RWPE1 (cell line): ENCODE measurements around the gene CCNDBP1.

Experiments used
- CTCF ChIA-PET: fragments of 350-600 bp; sonication (Branson Sonifier 250); formaldehyde crosslinking; extraction: SDS; loops from one replicate; lab custom pipeline; 2021; lab: Yijun Ruan, JAX
- POLR2A ChIA-PET: fragments of 400-600 bp; formaldehyde crosslinking; extraction: SDS; loops from one replicate; lab custom pipeline; 2020; ENCODE audit warnings: antibody characterized with exemption; ENCODE audit not compliant: low non-redundant PET; lab: Yijun Ruan, JAX
- DNase-seq: peaks from one replicate; pipeline ENCODE4 v3.0.0; 2012; ENCODE audit warnings: low spot score
- H3K27ac ChIP-seq: fragments of 450-650 bp; 2 replicates; pipeline ENCODE4 v1.5.1; 2017
- TF ChIP-seq, protein P1 (sequence below): fragments of 450-650 bp; conservative IDR thresholded peaks from 2 replicates; pipeline ENCODE4 v1.5.1; 2017; ENCODE audit warnings: low read depth, mild to moderate bottlenecking

CCNDBP1 gene

DNA sequence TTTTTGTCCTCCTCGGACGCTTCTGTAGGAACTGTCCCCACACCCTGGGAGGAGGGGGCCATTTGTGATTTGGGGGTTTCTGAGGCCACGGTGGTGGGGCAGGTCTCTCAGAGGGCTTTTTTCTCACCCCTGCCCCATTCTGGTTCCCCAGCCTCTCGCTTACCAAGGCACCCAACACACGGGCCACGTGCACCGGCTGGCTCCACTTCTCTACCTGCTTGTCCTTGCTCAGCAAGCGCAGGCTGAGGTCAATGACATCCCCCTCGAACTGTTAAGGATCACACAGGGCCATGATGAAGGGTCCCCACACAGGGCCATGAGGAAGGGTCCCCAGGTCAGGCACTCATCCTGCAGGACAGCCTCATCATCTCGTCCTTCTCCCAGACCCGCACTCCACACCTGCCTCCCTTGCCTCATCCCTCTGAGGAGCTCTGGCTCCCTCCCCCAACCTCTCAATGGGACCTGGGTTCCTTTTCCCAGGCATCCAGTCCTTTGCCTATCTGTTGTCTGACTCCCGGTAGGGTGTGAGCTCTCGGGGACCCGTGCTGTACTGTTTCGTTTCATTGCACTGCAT is 25.1 kb downstream of the CCNDBP1 start:
- no peak for DNase-seq
- TF ChIP-seq, protein P1, sequence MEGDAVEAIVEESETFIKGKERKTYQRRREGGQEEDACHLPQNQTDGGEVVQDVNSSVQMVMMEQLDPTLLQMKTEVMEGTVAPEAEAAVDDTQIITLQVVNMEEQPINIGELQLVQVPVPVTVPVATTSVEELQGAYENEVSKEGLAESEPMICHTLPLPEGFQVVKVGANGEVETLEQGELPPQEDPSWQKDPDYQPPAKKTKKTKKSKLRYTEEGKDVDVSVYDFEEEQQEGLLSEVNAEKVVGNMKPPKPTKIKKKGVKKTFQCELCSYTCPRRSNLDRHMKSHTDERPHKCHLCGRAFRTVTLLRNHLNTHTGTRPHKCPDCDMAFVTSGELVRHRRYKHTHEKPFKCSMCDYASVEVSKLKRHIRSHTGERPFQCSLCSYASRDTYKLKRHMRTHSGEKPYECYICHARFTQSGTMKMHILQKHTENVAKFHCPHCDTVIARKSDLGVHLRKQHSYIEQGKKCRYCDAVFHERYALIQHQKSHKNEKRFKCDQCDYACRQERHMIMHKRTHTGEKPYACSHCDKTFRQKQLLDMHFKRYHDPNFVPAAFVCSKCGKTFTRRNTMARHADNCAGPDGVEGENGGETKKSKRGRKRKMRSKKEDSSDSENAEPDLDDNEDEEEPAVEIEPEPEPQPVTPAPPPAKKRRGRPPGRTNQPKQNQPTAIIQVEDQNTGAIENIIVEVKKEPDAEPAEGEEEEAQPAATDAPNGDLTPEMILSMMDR, result no peak
- H3K27ac ChIP-seq, result no peak overlapping the region
- ChIA-PET CTCF (interaction anchor here (0.8 kb wide), 1 partner anchor 15 kb away, joined by 3 read pairs; no protein-coding TSS in a partner anchor), POLR2A (no interaction called here)

- ChIA-PET POLR2A (no interaction called here), CTCF (interaction anchor here (0.8 kb wide), 1 partner anchor 15 kb away, joined by 3 read pairs; no protein-coding TSS in a partner anchor)
- H3K27ac ChIP-seq, result no peak overlapping the region
- DNase-seq, result no peak
- TF ChIP-seq, protein P1, result no peak
These were observed 25.6 kb downstream of the CCNDBP1 start for GRCh38 chr15:43210807-43211206.

DNA sequence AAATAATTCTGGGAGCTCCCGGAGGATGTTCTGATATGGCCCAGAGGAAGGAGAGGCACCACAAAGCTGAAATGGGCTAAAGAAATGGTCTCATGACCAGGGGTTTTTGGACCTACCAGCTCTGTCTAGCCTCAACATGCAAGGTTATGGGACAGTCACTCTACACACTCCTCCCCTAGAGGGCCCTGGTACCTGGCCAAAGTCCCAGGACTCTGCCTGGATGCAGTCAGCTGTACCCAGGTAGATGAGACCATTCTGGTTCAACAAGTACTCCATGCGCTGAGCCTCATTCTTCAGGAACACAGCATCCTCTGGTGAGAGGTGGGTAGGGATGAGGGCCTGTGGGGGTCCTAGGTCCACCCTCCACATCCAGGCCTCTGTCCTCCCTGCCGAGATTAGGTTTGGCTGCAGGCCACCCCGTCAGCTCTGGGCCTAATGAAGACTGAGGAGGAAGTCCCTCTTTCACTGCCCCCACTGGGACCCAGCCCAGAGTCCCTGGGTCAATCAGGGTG is 26.1 kb downstream of the CCNDBP1 start:
- ChIA-PET POLR2A (no interaction called here), CTCF (interaction anchor here (0.8 to 1.0 kb wide), 2 partner anchors 14 to 74 kb away, joined by 3 read pairs; no protein-coding TSS in a partner anchor)
- DNase-seq, result no peak
- TF ChIP-seq, protein P1, result no peak
- no peak overlapping the region for H3K27ac ChIP-seq

- H3K27ac ChIP-seq, result no peak overlapping the region
- CTCF ChIA-PET, result interaction anchor here (0.6 to 1.2 kb wide), 3 partner anchors 8 to 41 kb away, joined by 3 to 4 read pairs (median 4); no protein-coding TSS in a partner anchor
- TF ChIP-seq, protein P1, result no peak
- POLR2A ChIA-PET, result no interaction called here
- DNase-seq, result no peak
These were observed 27.1 kb downstream of the CCNDBP1 start for GRCh38 chr15:43212299-43212698.

GRCh38 chr15:43212951-43213350 is 27.7 kb downstream of the CCNDBP1 start:
- POLR2A ChIA-PET, result no interaction called here
- DNase-seq, result no peak
- no peak overlapping the region for H3K27ac ChIP-seq
- CTCF ChIA-PET, result interaction anchor here (1.1 to 1.2 kb wide), 2 partner anchors 9 to 13 kb away, joined by 3 to 4 read pairs; no protein-coding TSS in a partner anchor
- TF ChIP-seq, protein P1, result no peak

DNA sequence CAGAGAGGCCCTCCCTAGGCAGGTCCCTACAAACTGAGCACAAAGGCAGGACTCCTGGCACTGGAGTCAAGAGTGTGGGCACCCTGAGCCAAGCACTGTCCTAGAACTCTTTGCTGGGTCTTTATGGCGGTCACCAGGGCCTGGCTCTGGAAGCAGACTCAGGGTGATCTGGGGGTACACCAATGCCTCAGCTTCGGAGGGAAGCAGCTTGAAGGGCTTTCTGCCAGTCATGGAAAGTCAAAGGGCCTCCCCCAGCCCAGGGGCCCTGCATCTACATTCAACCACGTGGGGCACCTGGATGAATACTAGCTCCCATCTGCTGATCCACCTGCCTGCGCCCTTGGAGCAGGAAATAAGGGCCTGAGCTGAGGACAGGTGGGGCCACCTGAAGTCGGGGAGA is 28.3 kb downstream of the CCNDBP1 start:
- TF ChIP-seq, protein P1, result no peak
- POLR2A ChIA-PET, result no interaction called here

More for the DNA sequence above, 28.3 kb downstream of the CCNDBP1 start:
- CTCF ChIA-PET, result interaction anchor here (1.1 to 1.2 kb wide), 2 partner anchors 9 to 12 kb away, joined by 3 to 4 read pairs; no protein-coding TSS in a partner anchor
- H3K27ac ChIP-seq, result no peak overlapping the region
- DNase-seq, result no peak
